ENCODE measurements around the gene PIGBOS1.

PIGBOS1 gene

GRCh38 chr15:55267401-55268175, 51.3 kb downstream of the PIGBOS1 start:
- peak; percentile 48 to 63 for DNase-seq (ENCODE audit: low read depth in 2 of 2)

Measured in stimulated activated CD8-positive, alpha-beta memory T cell treated with anti-CD3 and anti-CD28 coated beads, Interleukin-7, amount 100 ng/mL, for 4 hours (primary cell).